IMR-90 (cell line): ENCODE data around the gene KIF16B. TPM values are rescaled to one million over a fixed set of nuclear protein-coding genes. Genes with fewer than 3 reads are reported as not detected.

Experiments used
- ATAC-seq: fragments of 200-7000 bp; cut with Tn5 transposase; 2 replicates; pipeline ENCODE4 v1.9.1; 2020; ENCODE audit warnings: low read depth, mild to moderate bottlenecking, moderate library complexity
- BruUV-seq: library from RNA; stranded (reverse); fragments of 400-500 nt; replicated peaks from 2 replicates; lab custom pipeline; 2021; lab: Mats Ljungman, UMichigan
- CTCF ChIA-PET: fragments of 300-600 bp; formaldehyde crosslinking; extraction: SDS; loops from one replicate; lab custom pipeline; 2021; ENCODE audit warnings: antibody characterized with exemption; lab: Yijun Ruan, JAX
- POLR2A ChIA-PET: fragments of 300-600 bp; sonication (Branson Sonifier 250); formaldehyde crosslinking; loops from one replicate; lab custom pipeline; 2022; ENCODE audit warnings: antibody characterized with exemption; ENCODE audit not compliant: unreplicated experiment; lab: Charles Lee
- DNase-seq: peaks from one replicate; pipeline ENCODE4 v3.0.0; 2013
- H2AFZ ChIP-seq: replicated peaks from 2 replicates; pipeline ENCODE3; 2013; ENCODE audit warnings: low read length, mild to moderate bottlenecking; ENCODE audit not compliant: poor library complexity
- H2AK5ac ChIP-seq: 2 replicates; pipeline ENCODE4 v1.6.1; 2013; ENCODE audit warnings: low read depth, low read length, inconsistent platforms
- H2AK9ac ChIP-seq: replicated peaks from 2 replicates; pipeline ENCODE3; 2013; ENCODE audit warnings: mild to moderate bottlenecking, low read depth, low read length, moderate library complexity; ENCODE audit not compliant: poor library complexity
- H2BK120ac ChIP-seq: 2 replicates; pipeline ENCODE4 v1.6.1; 2013; ENCODE audit warnings: low read depth, low read length, inconsistent platforms
- H2BK15ac ChIP-seq: 3 replicates; pipeline ENCODE4 v1.6.1; 2013; ENCODE audit warnings: low read depth, low read length, inconsistent platforms
- H2BK20ac ChIP-seq: 2 replicates; pipeline ENCODE4 v1.6.1; 2013; ENCODE audit warnings: low read depth, mild to moderate bottlenecking, inconsistent platforms, low read length, moderate library complexity
- H2BK5ac ChIP-seq: 2 replicates; pipeline ENCODE4 v1.6.1; 2013; ENCODE audit warnings: mild to moderate bottlenecking, low read depth, low read length, inconsistent platforms; ENCODE audit not compliant: poor library complexity, severe bottlenecking
- H3K14ac ChIP-seq: replicated peaks from 2 replicates; pipeline ENCODE4 v1.6.1; 2013; ENCODE audit warnings: low read depth, low read length, inconsistent platforms
- H3K18ac ChIP-seq: 2 replicates; pipeline ENCODE4 v1.6.1; 2013; ENCODE audit warnings: low read depth, low read length, control low read depth
- H3K23ac ChIP-seq: 2 replicates; pipeline ENCODE4 v1.6.1; 2013; ENCODE audit warnings: low read depth, low read length, inconsistent platforms
- H3K27ac ChIP-seq: 2 replicates; pipeline ENCODE4 v1.5.1; 2013; ENCODE audit warnings: mild to moderate bottlenecking, control low read depth, low read length; ENCODE audit not compliant: insufficient read depth
- H3K27me3 ChIP-seq: 2 replicates; pipeline ENCODE4 v1.6.1; 2013; ENCODE audit warnings: low read length; ENCODE audit not compliant: control insufficient read depth, insufficient read depth
- H3K36me3 ChIP-seq: 2 replicates; pipeline ENCODE4 v1.6.1; 2013; ENCODE audit warnings: low read length, mixed read lengths; ENCODE audit not compliant: control insufficient read depth, insufficient read depth
- H3K4ac ChIP-seq: 2 replicates; pipeline ENCODE4 v1.6.1; 2013; ENCODE audit warnings: low read depth, low read length, inconsistent platforms
- H3K4me1 ChIP-seq: 2 replicates; pipeline ENCODE4 v1.6.1; 2013; ENCODE audit warnings: low read length, mixed read lengths; ENCODE audit not compliant: control insufficient read depth, insufficient read depth
- H3K4me2 ChIP-seq: 2 replicates; pipeline ENCODE4 v1.6.1; 2013; ENCODE audit warnings: low read depth, mild to moderate bottlenecking, control low read depth, low read length, moderate library complexity
- H3K4me3 ChIP-seq: 2 replicates; pipeline ENCODE4 v1.5.1; 2013; ENCODE audit warnings: low read depth, mild to moderate bottlenecking, control low read depth, low read length, moderate library complexity; ENCODE audit not compliant: insufficient read depth
- H3K56ac ChIP-seq: 2 replicates; pipeline ENCODE4 v1.6.1; 2013; ENCODE audit warnings: low read length, inconsistent platforms; ENCODE audit not compliant: insufficient read depth; ENCODE audit errors: extremely low read depth
- H3K79me1 ChIP-seq, 2 experiments: 2 replicates each; pipeline ENCODE4 v1.6.1; 2013; ENCODE audit warnings: low read length in 2 of 2, inconsistent platforms in 1 of 2, low read depth in 1 of 2
- H3K9ac ChIP-seq: 2 replicates; pipeline ENCODE4 v1.6.1; 2013; ENCODE audit warnings: low read depth, low read length, control low read depth
- H3K9me1 ChIP-seq: 2 replicates; pipeline ENCODE4 v1.6.1; 2013; ENCODE audit warnings: low read length, inconsistent platforms; ENCODE audit not compliant: insufficient read depth
- H3K9me3 ChIP-seq: 2 replicates; pipeline ENCODE4 v1.6.1; 2013; ENCODE audit warnings: low read length; ENCODE audit not compliant: control insufficient read depth, insufficient read depth
- H4K20me1 ChIP-seq: 2 replicates; pipeline ENCODE4 v1.6.1; 2013; ENCODE audit warnings: low read length, inconsistent platforms; ENCODE audit not compliant: insufficient read depth
- H4K5ac ChIP-seq: 2 replicates; pipeline ENCODE4 v1.6.1; 2013; ENCODE audit warnings: mild to moderate bottlenecking, low read depth, low read length, control low read depth
- H4K8ac ChIP-seq, 2 experiments: 2 replicates each; pipeline ENCODE4 v1.6.1; 2013; ENCODE audit warnings: low read depth in 2 of 2, low read length in 2 of 2, control low read depth in 1 of 2, inconsistent platforms in 1 of 2
- H4K91ac ChIP-seq: 2 replicates; pipeline ENCODE4 v1.6.1; 2013; ENCODE audit warnings: low read depth, low read length, inconsistent platforms; ENCODE audit not compliant: insufficient read depth
- BHLHE40 ChIP-seq: fragments of 150-350 bp; IDR thresholded peaks from 2 replicates; pipeline ENCODE4 v1.6.1; 2016; ENCODE audit warnings: mild to moderate bottlenecking, low read depth, low read length
- CEBPB ChIP-seq: IDR thresholded peaks from 2 replicates; pipeline ENCODE4 v1.6.1; 2012; ENCODE audit warnings: low read depth, low read length, improper control_type of control experiment
- CHD1 ChIP-seq: IDR thresholded peaks from 2 replicates; pipeline ENCODE4 v1.6.1; 2012; ENCODE audit warnings: low read depth, low read length, improper control_type of control experiment
- CTCF ChIP-seq: conservative IDR thresholded peaks from 2 replicates; pipeline ENCODE4 v1.5.1; 2012; ENCODE audit warnings: mild to moderate bottlenecking, low read depth, low read length, improper control_type of control experiment
- FOS ChIP-seq: fragments of 150-350 bp; IDR thresholded peaks from 2 replicates; pipeline ENCODE4 v1.6.1; 2016; ENCODE audit warnings: low read depth, low read length
- MAFK ChIP-seq: IDR thresholded peaks from 2 replicates; pipeline ENCODE4 v1.6.1; 2012; ENCODE audit warnings: low read depth, low read length, improper control_type of control experiment
- MAZ ChIP-seq: IDR thresholded peaks from 2 replicates; pipeline ENCODE4 v1.6.1; 2012; ENCODE audit warnings: low read depth, mild to moderate bottlenecking, low read length, improper control_type of control experiment, moderate library complexity, borderline replicate concordance
- NFE2L2 ChIP-seq: fragments of 150-350 bp; IDR thresholded peaks from 2 replicates; pipeline ENCODE4 v1.6.1; 2016; ENCODE audit warnings: low read depth, mild to moderate bottlenecking, low read length
- POLR2A ChIP-seq: IDR thresholded peaks from 2 replicates; pipeline ENCODE4 v1.6.1; 2012; ENCODE audit warnings: mild to moderate bottlenecking, low read depth, low read length
- RAD21 ChIP-seq: IDR thresholded peaks from 2 replicates; pipeline ENCODE4 v1.6.1; 2012; ENCODE audit warnings: low read length, improper control_type of control experiment
- RFX5 ChIP-seq: IDR thresholded peaks from 2 replicates; pipeline ENCODE4 v1.8.0; 2012; ENCODE audit warnings: low read depth, mild to moderate bottlenecking, low read length, moderate library complexity
- SMC3 ChIP-seq: fragments of 150-350 bp; IDR thresholded peaks from 2 replicates; pipeline ENCODE4 v1.6.1; 2016; ENCODE audit warnings: low read depth, mild to moderate bottlenecking, antibody characterized with exemption, low read length, moderate library complexity
- WGBS, 2 experiments: methylation state at CpG; one replicate each; pipeline versions ENCODE4 v1.1.5 to v1.1.7; 2013; ENCODE audit warnings: missing lambda C conversion rate in 2 of 2; ENCODE audit not compliant: insufficient read length in 1 of 2; ENCODE audit errors: extremely low coverage in 2 of 2; 5-methylcytosine and 5-hydroxymethylcytosine counted together
- dilution Hi-C: fragments of 300-500 bp; cut with HindIII; formaldehyde crosslinking; loops from one replicate; pipeline ENCODE4 v1.14.3; 2018; ENCODE audit warnings: low sequenced_read_pairs; ENCODE audit not compliant: unreplicated experiment
- in situ Hi-C: fragments of 300-500 bp; cut with MboI; formaldehyde crosslinking; loops from 3 replicates; pipeline ENCODE4 v1.14.3; 2019; ENCODE audit warnings: low sequenced_read_pairs, inconsistent platforms, mixed read lengths
- intact Hi-C: fragments of 100-400 bp; cut with micrococcal nuclease; formaldehyde crosslinking; loops from 2 replicates; pipeline ENCODE4 v1.10.0; 2022
- polyA plus RNA-seq, 3 experiments: library from polyadenylated mRNA; depleted of rRNA; stranded (reverse); fragments of >200 nt; gene quantifications; 2 replicates each; pipeline ENCODE4 v1.2.3, GENCODE V29; 2012; ENCODE audit warnings: low replicate concordance in 1 of 3
- total RNA-seq: library from RNA; depleted of rRNA; stranded (reverse); fragments of >200 nt; gene quantifications from 2 replicates; pipeline ENCODE4 v1.2.3, GENCODE V29; 2012
- TF ChIP-seq, protein P1 (sequence below): fragments of 150-350 bp; IDR thresholded peaks from 2 replicates; pipeline ENCODE4 v1.6.1; 2017; ENCODE audit warnings: mild to moderate bottlenecking, antibody characterized with exemption, low read length, low read depth
- TF ChIP-seq, protein P2 (sequence below): fragments of 150-350 bp; IDR thresholded peaks from 2 replicates; pipeline ENCODE4 v1.6.1; 2016; ENCODE audit warnings: low read depth, mild to moderate bottlenecking, low read length, moderate library complexity, borderline replicate concordance

KIF16B gene
- total and polyA plus RNA-seq, 2 of the 4 experiments (the other 2 are of a cell fraction): 4.7 to 10.0 TPM

DNA sequence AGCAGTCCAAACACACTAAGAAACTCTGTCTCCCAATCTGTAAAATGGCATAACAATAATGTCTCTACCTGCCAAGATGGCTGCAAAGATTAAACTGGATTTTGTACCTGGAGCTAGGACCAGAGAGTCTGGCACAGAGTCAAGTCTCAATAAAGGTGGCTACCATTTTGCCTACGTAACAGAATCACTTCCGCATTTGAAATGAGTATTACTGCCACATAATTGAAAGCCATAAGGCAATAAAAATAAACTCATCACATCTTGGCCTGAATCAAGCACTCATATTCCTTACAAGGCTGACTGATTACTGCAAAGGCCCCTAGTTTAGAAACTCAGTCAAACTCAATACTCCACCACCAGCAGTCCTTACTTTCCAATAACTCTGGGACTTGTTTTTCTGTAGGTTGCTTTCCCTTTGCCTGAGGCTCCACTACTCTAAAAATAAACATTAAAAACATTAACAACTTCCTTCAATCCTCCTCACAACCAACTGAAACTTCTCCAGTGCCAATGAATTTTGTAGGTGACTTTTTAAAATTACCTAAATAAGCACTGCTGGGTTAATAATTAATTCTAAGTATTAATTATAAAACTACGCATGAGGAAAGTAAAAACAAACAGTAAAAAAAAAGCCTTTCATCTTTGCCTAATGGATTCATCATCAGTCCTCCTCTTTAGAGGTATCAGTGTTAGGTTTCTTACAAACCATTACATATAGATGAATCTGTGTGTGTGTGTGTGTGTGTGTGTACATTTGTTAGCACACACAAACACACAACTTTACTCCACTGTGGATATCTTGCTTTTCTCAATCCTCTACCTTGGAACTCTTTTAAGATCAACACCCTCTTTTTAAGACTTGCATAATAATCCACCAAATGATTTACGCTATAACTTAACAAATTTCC, 3.7 kb downstream of the KIF16B start:
- BruUV-seq: no TSS peak
- WGBS, 2 experiments: no CpG with 5 or more reads among the region's 4 CpGs
- Histone ChIP-seq H2BK120ac (no peak overlapping the region), H3K4me3 (no peak overlapping the region), H4K20me1 (no peaks in the 10 kb centered on the region), H3K18ac (no peak overlapping the region), H3K79me1 (peaks cover 14 to 16% of the 10 kb centered on the region in 2 experiments; a peak in 3 of 4 replicates), H2BK15ac (no peak overlapping the region), H3K23ac (no peak overlapping the region), H3K56ac (no peak overlapping the region), H3K4ac (no peak overlapping the region), H2AK9ac (no peak overlapping the region), H4K8ac (no peak overlapping the region), H3K9me1 (peaks cover 3% of the 10 kb centered on the region; the same call in 1 of the 2 replicates), H4K91ac (no peak overlapping the region), H2AK5ac (no peak overlapping the region), H2BK20ac (no peak overlapping the region), H3K4me1 (peaks cover 5% of the 10 kb centered on the region; the same call in 1 of the 2 replicates), H2AFZ (no peak overlapping the region), H4K5ac (no peak overlapping the region), H3K4me2 (no peak overlapping the region; the same call in 1 of the 2 replicates), H3K9me3 (no peaks in the 10 kb centered on the region), H3K27ac (no peak overlapping the region), H3K14ac (no peak overlapping the region), H2BK5ac (no peak overlapping the region), H3K9ac (no peak overlapping the region), H3K27me3 (no peaks in the 10 kb centered on the region), H3K36me3 (no peaks in the 10 kb centered on the region)
- dilution Hi-C loops (no loop called here), intact Hi-C loops (loop anchor here (5.0 to 10.0 kb wide), 2 partner anchors 42 to 165 kb away; partner anchors contain the start of gene SNRPB2), in situ Hi-C loops (no loop called here)
- POLR2A ChIA-PET: no interaction called here
- no peak for DNase-seq
- no peak for ATAC-seq
- CTCF ChIA-PET: no interaction called here
- TF ChIP-seq POLR2A: no peak
- no peak for TF ChIP-seq CEBPB
- TF ChIP-seq SMC3: no peak
- no peak for TF ChIP-seq BHLHE40
- TF ChIP-seq CTCF: no peak
- TF ChIP-seq, protein P1, sequence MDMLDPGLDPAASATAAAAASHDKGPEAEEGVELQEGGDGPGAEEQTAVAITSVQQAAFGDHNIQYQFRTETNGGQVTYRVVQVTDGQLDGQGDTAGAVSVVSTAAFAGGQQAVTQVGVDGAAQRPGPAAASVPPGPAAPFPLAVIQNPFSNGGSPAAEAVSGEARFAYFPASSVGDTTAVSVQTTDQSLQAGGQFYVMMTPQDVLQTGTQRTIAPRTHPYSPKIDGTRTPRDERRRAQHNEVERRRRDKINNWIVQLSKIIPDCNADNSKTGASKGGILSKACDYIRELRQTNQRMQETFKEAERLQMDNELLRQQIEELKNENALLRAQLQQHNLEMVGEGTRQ: no peak
- TF ChIP-seq, protein P2, sequence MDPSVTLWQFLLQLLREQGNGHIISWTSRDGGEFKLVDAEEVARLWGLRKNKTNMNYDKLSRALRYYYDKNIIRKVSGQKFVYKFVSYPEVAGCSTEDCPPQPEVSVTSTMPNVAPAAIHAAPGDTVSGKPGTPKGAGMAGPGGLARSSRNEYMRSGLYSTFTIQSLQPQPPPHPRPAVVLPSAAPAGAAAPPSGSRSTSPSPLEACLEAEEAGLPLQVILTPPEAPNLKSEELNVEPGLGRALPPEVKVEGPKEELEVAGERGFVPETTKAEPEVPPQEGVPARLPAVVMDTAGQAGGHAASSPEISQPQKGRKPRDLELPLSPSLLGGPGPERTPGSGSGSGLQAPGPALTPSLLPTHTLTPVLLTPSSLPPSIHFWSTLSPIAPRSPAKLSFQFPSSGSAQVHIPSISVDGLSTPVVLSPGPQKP: no peak
- TF ChIP-seq RAD21: no peak
- no peak for TF ChIP-seq CHD1
- no peak for TF ChIP-seq FOS
- TF ChIP-seq MAFK: no peak
- no peak for TF ChIP-seq RFX5
- no peak for TF ChIP-seq NFE2L2
- TF ChIP-seq MAZ: no peak
